Measurements from ENCODE around the gene TM6SF1.

DNA sequence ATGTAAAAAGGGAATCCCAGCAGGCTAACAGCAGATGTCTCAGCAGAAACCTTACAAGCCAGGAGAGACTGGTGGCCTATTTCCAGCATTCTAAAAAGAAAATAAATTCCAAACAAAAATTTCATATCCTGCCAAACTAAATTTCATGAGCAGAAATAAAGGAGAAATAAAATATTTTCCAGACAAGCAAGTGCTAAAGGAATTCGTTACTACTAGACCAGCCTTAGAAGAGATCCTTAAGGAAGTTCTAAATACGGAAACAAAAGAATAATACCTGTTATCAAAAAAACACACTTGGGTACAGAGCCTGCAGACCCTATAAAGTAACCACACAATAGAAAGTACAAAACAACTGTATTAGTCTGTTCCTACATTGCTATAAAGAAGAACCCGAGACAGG is 58.8 kb downstream of the TM6SF1 start:
- no peak for TF ChIP-seq POLR2A (IDR thresholded peaks at IDR 0.05)
- TF ChIP-seq, protein P1, sequence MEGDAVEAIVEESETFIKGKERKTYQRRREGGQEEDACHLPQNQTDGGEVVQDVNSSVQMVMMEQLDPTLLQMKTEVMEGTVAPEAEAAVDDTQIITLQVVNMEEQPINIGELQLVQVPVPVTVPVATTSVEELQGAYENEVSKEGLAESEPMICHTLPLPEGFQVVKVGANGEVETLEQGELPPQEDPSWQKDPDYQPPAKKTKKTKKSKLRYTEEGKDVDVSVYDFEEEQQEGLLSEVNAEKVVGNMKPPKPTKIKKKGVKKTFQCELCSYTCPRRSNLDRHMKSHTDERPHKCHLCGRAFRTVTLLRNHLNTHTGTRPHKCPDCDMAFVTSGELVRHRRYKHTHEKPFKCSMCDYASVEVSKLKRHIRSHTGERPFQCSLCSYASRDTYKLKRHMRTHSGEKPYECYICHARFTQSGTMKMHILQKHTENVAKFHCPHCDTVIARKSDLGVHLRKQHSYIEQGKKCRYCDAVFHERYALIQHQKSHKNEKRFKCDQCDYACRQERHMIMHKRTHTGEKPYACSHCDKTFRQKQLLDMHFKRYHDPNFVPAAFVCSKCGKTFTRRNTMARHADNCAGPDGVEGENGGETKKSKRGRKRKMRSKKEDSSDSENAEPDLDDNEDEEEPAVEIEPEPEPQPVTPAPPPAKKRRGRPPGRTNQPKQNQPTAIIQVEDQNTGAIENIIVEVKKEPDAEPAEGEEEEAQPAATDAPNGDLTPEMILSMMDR (IDR thresholded peaks at IDR 0.05 in 8 of 11, conservative IDR thresholded peaks at IDR 0.05 in 3 of 11) = no peak

Measured in spleen (tissue), 7 donors.